Loucy (cell line): ENCODE data around the gene ASZ1.

Source experiments
- H2AFZ ChIP-seq: fragments of 200-600 bp; sonication (generic); 2 replicates; pipeline ENCODE4 v1.6.0; 2016; ENCODE audit warnings: antibody characterized with exemption, mild to moderate bottlenecking, low read length, moderate library complexity
- H3F3A ChIP-seq: fragments of 200-600 bp; 2 replicates; pipeline ENCODE4 v1.6.0; 2016; ENCODE audit warnings: antibody characterized with exemption, low read depth, mild to moderate bottlenecking
- H3K27me3 ChIP-seq: fragments of 200-600 bp; sonication (generic); 2 replicates; pipeline ENCODE4 v1.6.1; 2014; ENCODE audit warnings: low read length, mild to moderate bottlenecking; ENCODE audit not compliant: insufficient read depth, poor library complexity, severe bottlenecking
- H3K36me3 ChIP-seq: fragments of 200-600 bp; sonication (generic); 2 replicates; pipeline ENCODE4 v1.6.1; 2016; ENCODE audit warnings: low read length; ENCODE audit not compliant: insufficient read depth
- H3K4me1 ChIP-seq: fragments of 200-600 bp; sonication (generic); 2 replicates; pipeline ENCODE4 v1.5.1; 2014; ENCODE audit warnings: low read length, mild to moderate bottlenecking; ENCODE audit not compliant: insufficient read depth, poor library complexity, severe bottlenecking
- H3K4me2 ChIP-seq: fragments of 200-600 bp; sonication (generic); 2 replicates; pipeline ENCODE4 v1.6.0; 2014; ENCODE audit warnings: antibody characterized with exemption, low read length, low read depth, mild to moderate bottlenecking; ENCODE audit not compliant: poor library complexity, severe bottlenecking
- H3K4me3 ChIP-seq: fragments of 200-600 bp; sonication (generic); 2 replicates; pipeline ENCODE4 v1.5.1; 2014; ENCODE audit warnings: low read length, mild to moderate bottlenecking, mixed read lengths; ENCODE audit not compliant: poor library complexity, severe bottlenecking
- H3K79me2 ChIP-seq: fragments of 200-600 bp; sonication (generic); 2 replicates; pipeline ENCODE4 v1.6.1; 2014; ENCODE audit warnings: low read length; ENCODE audit not compliant: insufficient read depth
- H3K9ac ChIP-seq: fragments of 200-600 bp; sonication (generic); 2 replicates; pipeline ENCODE4 v1.6.0; 2014; ENCODE audit warnings: mild to moderate bottlenecking, low read depth, low read length, moderate library complexity; ENCODE audit not compliant: poor library complexity, severe bottlenecking
- H3K9me2 ChIP-seq: fragments of 200-600 bp; sonication (generic); replicated peaks from 2 replicates; pipeline ENCODE4 v1.6.1; 2016; ENCODE audit warnings: low read depth, low read length, mixed read lengths
- H3K9me3 ChIP-seq: fragments of 200-600 bp; sonication (generic); 2 replicates; pipeline ENCODE4 v1.6.1; 2014; ENCODE audit warnings: mild to moderate bottlenecking, antibody characterized with exemption, low read length, low read depth; ENCODE audit not compliant: insufficient read depth
- H4K20me1 ChIP-seq: fragments of 200-600 bp; sonication (generic); 2 replicates; pipeline ENCODE4 v1.6.0; 2014; ENCODE audit warnings: antibody characterized with exemption, low read length, mild to moderate bottlenecking; ENCODE audit not compliant: insufficient read depth, poor library complexity, severe bottlenecking
- EZH2phosphoT487 ChIP-seq: fragments of 200-600 bp; IDR thresholded peaks from 2 replicates; pipeline ENCODE4 v1.6.1; 2018; ENCODE audit warnings: antibody characterized with exemption, mild to moderate bottlenecking, moderate library complexity, borderline replicate concordance
- TF ChIP-seq, protein P1 (sequence below): fragments of 200-600 bp; sonication (generic); conservative IDR thresholded peaks from 2 replicates; pipeline ENCODE4 v1.5.1; 2014; ENCODE audit warnings: mild to moderate bottlenecking, antibody characterized with exemption, low read length

Gene ASZ1

DNA sequence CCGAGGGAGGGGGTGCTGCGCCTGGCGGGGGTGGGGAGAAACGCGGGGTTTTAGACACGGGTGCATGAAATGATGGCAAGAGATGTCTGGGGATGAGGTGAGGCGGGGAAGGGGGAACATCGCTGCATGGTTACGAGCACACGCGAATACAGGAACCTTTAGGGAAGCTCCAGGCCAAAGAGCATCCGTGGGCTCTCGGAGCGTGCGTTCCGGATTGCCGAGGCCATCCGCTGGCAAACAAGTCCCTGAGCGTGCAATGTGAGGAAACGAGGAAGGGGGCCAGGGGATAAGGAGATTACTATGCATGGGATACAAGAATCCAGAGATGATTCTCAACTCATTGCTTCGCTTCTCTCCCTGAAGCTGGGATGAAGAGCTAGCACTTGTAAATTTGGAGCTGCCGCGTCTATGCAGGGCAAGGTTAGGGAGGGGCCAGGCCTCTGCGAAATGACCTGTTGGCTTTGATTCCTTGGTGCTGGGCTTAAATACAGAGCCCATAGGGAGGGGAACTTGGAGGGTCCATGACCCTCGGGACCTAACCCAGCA lies 103.9 kb downstream of the ASZ1 start:
- H3K4me3 ChIP-seq: no peak overlapping the region
- H3K9me3 ChIP-seq: no peaks in the 10 kb centered on the region
- no peaks in the 10 kb centered on the region for H3K4me1 ChIP-seq
- no peaks in the 10 kb centered on the region for H3K36me3 ChIP-seq
- no peak overlapping the region for H2AFZ ChIP-seq
- H3K9ac ChIP-seq: no peak overlapping the region
- no peak overlapping the region for H3K4me2 ChIP-seq
- no peaks in the 10 kb centered on the region for H3F3A ChIP-seq
- TF ChIP-seq, protein P1, sequence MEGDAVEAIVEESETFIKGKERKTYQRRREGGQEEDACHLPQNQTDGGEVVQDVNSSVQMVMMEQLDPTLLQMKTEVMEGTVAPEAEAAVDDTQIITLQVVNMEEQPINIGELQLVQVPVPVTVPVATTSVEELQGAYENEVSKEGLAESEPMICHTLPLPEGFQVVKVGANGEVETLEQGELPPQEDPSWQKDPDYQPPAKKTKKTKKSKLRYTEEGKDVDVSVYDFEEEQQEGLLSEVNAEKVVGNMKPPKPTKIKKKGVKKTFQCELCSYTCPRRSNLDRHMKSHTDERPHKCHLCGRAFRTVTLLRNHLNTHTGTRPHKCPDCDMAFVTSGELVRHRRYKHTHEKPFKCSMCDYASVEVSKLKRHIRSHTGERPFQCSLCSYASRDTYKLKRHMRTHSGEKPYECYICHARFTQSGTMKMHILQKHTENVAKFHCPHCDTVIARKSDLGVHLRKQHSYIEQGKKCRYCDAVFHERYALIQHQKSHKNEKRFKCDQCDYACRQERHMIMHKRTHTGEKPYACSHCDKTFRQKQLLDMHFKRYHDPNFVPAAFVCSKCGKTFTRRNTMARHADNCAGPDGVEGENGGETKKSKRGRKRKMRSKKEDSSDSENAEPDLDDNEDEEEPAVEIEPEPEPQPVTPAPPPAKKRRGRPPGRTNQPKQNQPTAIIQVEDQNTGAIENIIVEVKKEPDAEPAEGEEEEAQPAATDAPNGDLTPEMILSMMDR: no peak
- no peak for TF ChIP-seq EZH2phosphoT487
- no peaks in the 10 kb centered on the region for H3K27me3 ChIP-seq
- no peaks in the 10 kb centered on the region for H3K79me2 ChIP-seq
- H4K20me1 ChIP-seq: no peaks in the 10 kb centered on the region
- no peaks in the 10 kb centered on the region for H3K9me2 ChIP-seq

DNA sequence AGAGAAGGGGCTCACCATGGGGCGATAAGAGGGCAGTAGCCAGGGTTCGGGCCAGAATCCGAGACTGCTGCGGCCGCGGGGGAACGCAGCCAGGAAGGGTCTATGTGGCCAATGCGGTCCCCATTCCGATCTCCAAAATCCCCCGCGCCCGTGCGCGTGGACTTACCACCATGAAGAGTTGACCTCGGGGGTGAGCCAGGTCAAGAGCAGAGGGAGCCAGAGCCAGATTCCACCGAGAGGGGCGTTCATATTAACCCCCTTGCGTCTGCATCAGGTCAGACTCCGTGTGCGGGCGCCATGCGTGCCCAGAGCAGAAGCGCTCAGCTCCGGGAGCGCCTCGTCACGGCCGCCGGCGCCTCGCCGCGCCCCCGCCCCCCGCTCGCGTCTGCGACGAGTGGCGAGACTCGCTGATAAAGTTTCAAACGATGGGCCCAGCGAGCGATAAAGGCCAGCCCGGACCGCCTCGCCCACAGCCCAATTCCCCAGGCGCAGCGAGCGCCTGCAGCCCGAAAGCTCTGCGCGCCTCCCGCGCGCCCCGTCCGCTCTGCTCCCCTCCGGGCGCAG lies 104.5 kb downstream of the ASZ1 start, which contains the start of gene WNT2:
TSS of gene WNT2 (minus strand) at position 318 of the 564 bp plus-strand sequence. CDS start at position 249, 69 bp downstream.
- Histone ChIP-seq H2AFZ (no peak within 1 kb of the TSS), H3K4me1 (no peaks in the 10 kb centered on the region), H4K20me1 (no peaks in the 10 kb centered on the region), H3K4me3 (no peak within 1 kb of the TSS), H3F3A (no peaks in the 10 kb centered on the region), H3K27me3 (no peaks in the 10 kb centered on the region), H3K9me3 (no peaks in the 10 kb centered on the region), H3K9ac (no peak within 1 kb of the TSS), H3K36me3 (no peaks in the 10 kb centered on the region), H3K9me2 (no peaks in the 10 kb centered on the region), H3K4me2 (no peak within 1 kb of the TSS), H3K79me2 (no peaks in the 10 kb centered on the region)
- no peak for TF ChIP-seq EZH2phosphoT487
- TF ChIP-seq, protein P1: no peak

DNA sequence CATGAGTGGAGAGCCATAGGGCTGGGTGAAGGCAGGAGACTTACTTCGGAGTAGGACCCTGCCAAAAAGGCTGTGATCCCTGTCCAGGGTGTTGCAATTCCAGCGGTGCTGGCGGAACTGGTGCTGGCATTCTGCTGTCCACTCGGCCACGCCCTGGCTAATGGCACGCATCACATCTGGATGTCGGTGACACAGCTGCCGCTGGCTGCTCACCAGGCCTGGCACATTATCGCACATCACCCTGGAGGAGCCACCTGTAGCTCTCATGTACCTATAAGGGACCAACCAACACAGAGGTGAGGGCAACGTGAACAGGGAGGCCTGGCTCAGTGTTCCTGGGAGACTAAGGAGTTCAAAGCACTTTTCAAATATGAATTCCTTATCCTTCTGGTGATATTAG lies 106.8 kb downstream of the ASZ1 start:
- H3K36me3 ChIP-seq: no peaks in the 10 kb centered on the region
- no peak overlapping the region for H2AFZ ChIP-seq
- H3K4me2 ChIP-seq: no peak overlapping the region
- H3K9me2 ChIP-seq: no peaks in the 10 kb centered on the region
- no peaks in the 10 kb centered on the region for H3F3A ChIP-seq
- no peaks in the 10 kb centered on the region for H3K79me2 ChIP-seq
- H3K4me1 ChIP-seq: no peaks in the 10 kb centered on the region
- H3K4me3 ChIP-seq: no peak overlapping the region
- H3K27me3 ChIP-seq: no peaks in the 10 kb centered on the region
- no peak overlapping the region for H3K9ac ChIP-seq
- H3K9me3 ChIP-seq: no peaks in the 10 kb centered on the region
- TF ChIP-seq EZH2phosphoT487: no peak
- TF ChIP-seq, protein P1: no peak
- H4K20me1 ChIP-seq: no peaks in the 10 kb centered on the region
